ENCODE measurements around the gene TMEM238.

The TMEM238 gene

GRCh38 chr19:55392820-55393761 lies 9.0 kb upstream of the TMEM238 start:
- Histone ChIP-seq H3K36me3 (ENCODE audit: control insufficient read depth, low read length) (peaks cover 22% of the 10 kb centered on the region), H3K4me3 (ENCODE audit: low read length) (no peak overlapping the region), H4K20me1 (ENCODE audit: control insufficient read depth, insufficient read depth, low read depth, low read length) (peaks cover 14% of the 10 kb centered on the region), H3K9me3 (ENCODE audit: control insufficient read depth, insufficient read depth, low read length) (no peaks in the 10 kb centered on the region), H3K79me2 (ENCODE audit: control insufficient read depth, low read length) (peaks cover 6% of the 10 kb centered on the region), H3K9me2 (replicated peaks; ENCODE audit: control insufficient read depth, low read length) (no peaks in the 10 kb centered on the region), H3F3A (ENCODE audit: control insufficient read depth, insufficient read depth) (peaks cover 45% of the 10 kb centered on the region), H3K4me1 (ENCODE audit: control insufficient read depth, low read length) (peaks cover 29% of the 10 kb centered on the region), H3K4me2 (ENCODE audit: low read length) (no peak overlapping the region), H3K27ac (ENCODE audit: low read depth, low read length) (no peak overlapping the region), H3K27me3 (ENCODE audit: control insufficient read depth, low read length) (no peaks in the 10 kb centered on the region)
- TF ChIP-seq EZH2phosphoT487 (IDR thresholded peaks at IDR 0.05; ENCODE audit: borderline replicate concordance, low read length) (no peak), CTCF (IDR thresholded peaks at IDR 0.05; ENCODE audit: low read depth, low read length, poor library complexity, severe bottlenecking) (no peak)

GRCh38 chr19:55391702-55392615 lies 7.9 kb upstream of the TMEM238 start:
- Histone ChIP-seq H3K9me3 (ENCODE audit: control insufficient read depth, insufficient read depth, low read length) (no peaks in the 10 kb centered on the region), H3F3A (ENCODE audit: control insufficient read depth, insufficient read depth) (peaks cover 55% of the 10 kb centered on the region), H3K27me3 (ENCODE audit: control insufficient read depth, low read length) (no peaks in the 10 kb centered on the region), H4K20me1 (ENCODE audit: control insufficient read depth, insufficient read depth, low read depth, low read length) (peaks cover 25% of the 10 kb centered on the region), H3K4me3 (ENCODE audit: low read length) (no peak overlapping the region), H3K79me2 (ENCODE audit: control insufficient read depth, low read length) (peaks cover 17% of the 10 kb centered on the region), H3K4me1 (ENCODE audit: control insufficient read depth, low read length) (peaks cover 40% of the 10 kb centered on the region), H3K4me2 (ENCODE audit: low read length) (no peak overlapping the region), H3K36me3 (ENCODE audit: control insufficient read depth, low read length) (peaks cover 33% of the 10 kb centered on the region), H3K27ac (ENCODE audit: low read depth, low read length) (no peak overlapping the region), H3K9me2 (replicated peaks; ENCODE audit: control insufficient read depth, low read length) (no peaks in the 10 kb centered on the region)
- TF ChIP-seq EZH2phosphoT487 (IDR thresholded peaks at IDR 0.05; ENCODE audit: borderline replicate concordance, low read length) (no peak), CTCF (IDR thresholded peaks at IDR 0.05; ENCODE audit: low read depth, low read length, poor library complexity, severe bottlenecking) (no peak)

GRCh38 chr19:55391191-55391670 lies 7.1 kb upstream of the TMEM238 start:
- peaks cover 43% of the 10 kb centered on the region for H3K4me1 ChIP-seq (ENCODE audit: control insufficient read depth, low read length)
- peaks cover 62% of the 10 kb centered on the region for H3F3A ChIP-seq (ENCODE audit: control insufficient read depth, insufficient read depth)
- H3K27ac ChIP-seq (ENCODE audit: low read depth, low read length), result no peak overlapping the region
- no peak for TF ChIP-seq CTCF (IDR thresholded peaks at IDR 0.05; ENCODE audit: low read depth, low read length, poor library complexity, severe bottlenecking)
- no peak for TF ChIP-seq EZH2phosphoT487 (IDR thresholded peaks at IDR 0.05; ENCODE audit: borderline replicate concordance, low read length)
- H3K27me3 ChIP-seq (ENCODE audit: control insufficient read depth, low read length), result peaks cover under 1% of the 10 kb centered on the region; the same call in 1 of the 2 replicates
- H3K9me3 ChIP-seq (ENCODE audit: control insufficient read depth, insufficient read depth, low read length), result no peaks in the 10 kb centered on the region
- peaks cover 33% of the 10 kb centered on the region for H4K20me1 ChIP-seq (ENCODE audit: control insufficient read depth, insufficient read depth, low read depth, low read length)
- H3K4me3 ChIP-seq (ENCODE audit: low read length), result no peak overlapping the region
- H3K4me2 ChIP-seq (ENCODE audit: low read length), result no peak overlapping the region
- H3K9me2 ChIP-seq (replicated peaks; ENCODE audit: control insufficient read depth, low read length), result no peaks in the 10 kb centered on the region
- H3K36me3 ChIP-seq (ENCODE audit: control insufficient read depth, low read length), result peaks cover 40% of the 10 kb centered on the region
- H3K79me2 ChIP-seq (ENCODE audit: control insufficient read depth, low read length), result peaks cover 24% of the 10 kb centered on the region

All from DOHH2 (cell line).